MCF 10A (cell line): ENCODE measurements around the gene SARDH. TPM values are rescaled to one million over a fixed set of nuclear protein-coding genes. Genes with fewer than 3 reads are reported as not detected.

Experiments
- BruUV-seq: library from RNA; stranded (reverse); fragments of 400-500 nt; replicated peaks from 2 replicates; lab custom pipeline; 2021; lab: Mats Ljungman, UMichigan
- CTCF ChIA-PET: fragments of 300-600 bp; sonication (Branson Sonifier 250); formaldehyde crosslinking; extraction: SDS; loops from one replicate; lab custom pipeline; 2021; ENCODE audit warnings: antibody characterized with exemption, inconsistent platforms; lab: Yijun Ruan, JAX
- POLR2A ChIA-PET: fragments of 300-600, 350-650 bp; sonication (Branson Sonifier 250); formaldehyde crosslinking; extraction: SDS; loops from one replicate; lab custom pipeline; 2020; ENCODE audit warnings: antibody characterized with exemption, inconsistent platforms; lab: Yijun Ruan, JAX
- DNase-seq: peaks from one replicate; pipeline ENCODE4 v3.0.0-alpha.2; 2018; ENCODE audit not compliant: unreplicated experiment
- H3K27ac Mint-ChIP-seq: one replicate; pipeline ENCODE4 v1.8.0; 2022; ENCODE audit warnings: mild to moderate bottlenecking, low read depth, mixed read lengths; ENCODE audit not compliant: unreplicated experiment
- H3K27me3 Mint-ChIP-seq: one replicate; pipeline ENCODE4 v1.8.0; 2022; ENCODE audit warnings: mixed read lengths; ENCODE audit not compliant: insufficient read depth, unreplicated experiment
- H3K36me3 Mint-ChIP-seq: one replicate; pipeline ENCODE4 v1.8.0; 2022; ENCODE audit warnings: mild to moderate bottlenecking, moderate library complexity, mixed read lengths; ENCODE audit not compliant: insufficient read depth, unreplicated experiment
- H3K4me1 Mint-ChIP-seq: one replicate; pipeline ENCODE4 v1.8.0; 2022; ENCODE audit warnings: mixed read lengths; ENCODE audit not compliant: insufficient read depth, unreplicated experiment
- H3K4me3 Mint-ChIP-seq: one replicate; pipeline ENCODE4 v1.8.0; 2022; ENCODE audit warnings: mild to moderate bottlenecking, moderate library complexity, mixed read lengths; ENCODE audit not compliant: unreplicated experiment
- H3K9me3 Mint-ChIP-seq: one replicate; pipeline ENCODE4 v1.8.0; 2022; ENCODE audit warnings: mixed read lengths; ENCODE audit not compliant: unreplicated experiment
- CTCF ChIP-seq: fragments of 200-600 bp; IDR thresholded peaks from one replicate; pipeline ENCODE4 v1.8.0; 2022; ENCODE audit warnings: antibody characterized with exemption, mild to moderate bottlenecking; ENCODE audit not compliant: unreplicated experiment
- intact Hi-C: fragments of 100-400 bp; cut with micrococcal nuclease; formaldehyde crosslinking; loops from 2 replicates; pipeline ENCODE4 v1.14.1; 2022
- total RNA-seq: library from RNA; stranded (reverse); gene quantifications from 2 replicates; pipeline ENCODE4 v1.2.3, GENCODE V29; 2022

The SARDH gene
- total RNA-seq, 1 experiment from 2014 or later, result not detected

- Mint-ChIP-seq H3K4me3 (no peak overlapping the region), H3K27ac (no peak overlapping the region), H3K4me1 (no peaks in the 10 kb centered on the region), H3K9me3 (no peaks in the 10 kb centered on the region), H3K36me3 (no peaks in the 10 kb centered on the region), H3K27me3 (peaks cover 27% of the 10 kb centered on the region)
- intact Hi-C loops, result no loop called here
- DNase-seq, result no peak
- POLR2A ChIA-PET, result no interaction called here
- no peak for TF ChIP-seq CTCF
- no TSS peak for BruUV-seq
- CTCF ChIA-PET, result interaction anchor here (0.7 to 1.3 kb wide), 2 partner anchors 109 to 1133 kb away, joined by 3 to 4 read pairs; no protein-coding TSS in a partner anchor
Observed at GRCh38 chr9:133633681-133634080, 104.5 kb downstream of the SARDH start.

- DNase-seq, result no peak
- no peak overlapping the region for H3K4me3 Mint-ChIP-seq
- TF ChIP-seq CTCF, result no peak
- BruUV-seq, result no TSS peak
- H3K9me3 Mint-ChIP-seq, result no peaks in the 10 kb centered on the region
- intact Hi-C loops, result no loop called here
- CTCF ChIA-PET, result interaction anchor here (0.6 to 0.7 kb wide), 3 partner anchors 35 to 1134 kb away, joined by 3 read pairs; no protein-coding TSS in a partner anchor
- peaks cover 33% of the 10 kb centered on the region for H3K27me3 Mint-ChIP-seq
- POLR2A ChIA-PET, result no interaction called here
- H3K27ac Mint-ChIP-seq, result no peak overlapping the region
- H3K4me1 Mint-ChIP-seq, result no peaks in the 10 kb centered on the region
- H3K36me3 Mint-ChIP-seq, result no peaks in the 10 kb centered on the region
Observed at GRCh38 chr9:133632806-133633680, 105.1 kb downstream of the SARDH start.

- BruUV-seq, result no TSS peak
- no peak for TF ChIP-seq CTCF
- DNase-seq, result no peak
- Mint-ChIP-seq H3K4me1 (no peaks in the 10 kb centered on the region), H3K27ac (no peak overlapping the region), H3K4me3 (no peak overlapping the region), H3K36me3 (no peaks in the 10 kb centered on the region), H3K27me3 (peaks cover 40% of the 10 kb centered on the region), H3K9me3 (no peaks in the 10 kb centered on the region)
- ChIA-PET POLR2A (interaction anchor here (0.9 kb wide), 1 partner anchor 27 kb away, joined by 3 read pairs; no protein-coding TSS in a partner anchor), CTCF (interaction anchor here (0.6 kb wide), 1 partner anchor 464 kb away, joined by 3 read pairs; no protein-coding TSS in a partner anchor)
- intact Hi-C loops, result no loop called here
Observed at GRCh38 chr9:133631111-133631510, 107.0 kb downstream of the SARDH start.
